Esophagus squamous epithelium (tissue), 5 donors: Measurements from ENCODE around the gene ATP2B3. TPM values are rescaled to one million over a fixed set of nuclear protein-coding genes. Genes with fewer than 3 reads are reported as not detected.

Source experiments
- DNase-seq: peaks from one replicate; lab custom pipeline; 2025; lab: John Stamatoyannopoulos, UW
- H3K27ac ChIP-seq, 4 donors: fragments of 200-600 bp; sonication (generic); one replicate each; pipeline ENCODE4 v1.5.1; 2016 to 2019; ENCODE audit warnings: mild to moderate bottlenecking in 1 of 4
- H3K27me3 ChIP-seq, 4 donors: fragments of 200-600 bp; sonication (generic); 1 replicate in 3 of 4; 2 replicates in 1 of 4; pipeline versions ENCODE4 v1.5.1 to v1.6.0; 2017 to 2021; ENCODE audit warnings: antibody characterized with exemption in 1 of 4
- H3K36me3 ChIP-seq, 3 donors: fragments of 200-600 bp; sonication (generic); one replicate each; pipeline ENCODE4 v1.5.1; 2016 to 2019
- H3K4me1 ChIP-seq, 3 donors: fragments of 200-600 bp; sonication (generic); one replicate each; pipeline ENCODE4 v1.5.1; 2017 to 2019
- H3K4me3 ChIP-seq, 4 donors: fragments of 200-600 bp; sonication (generic); 1 replicate in 3 of 4; 2 replicates in 1 of 4; pipeline ENCODE4 v1.5.1; 2016 to 2019; ENCODE audit warnings: mild to moderate bottlenecking in 2 of 4, moderate library complexity in 1 of 4
- H3K9me3 ChIP-seq, 3 donors: fragments of 200-600 bp; sonication (generic); one replicate each; pipeline ENCODE4 v1.5.1; 2016 to 2019
- CTCF ChIP-seq, 6 experiments: fragments of 450-650 bp in 4 of 6; fragments of 200-600 bp in 2 of 6; sonication (generic) in 2 of 6; IDR thresholded peaks; one replicate each; pipeline ENCODE4 v1.5.1; 2016 to 2019; ENCODE audit warnings: antibody characterized with exemption in 6 of 6, mild to moderate bottlenecking in 4 of 6, moderate library complexity in 4 of 6
- POLR2A ChIP-seq, 4 donors: fragments of 450-650 bp; IDR thresholded peaks; one replicate each; pipeline ENCODE4 v1.6.1; 2017; ENCODE audit warnings: antibody characterized with exemption in 4 of 4, mild to moderate bottlenecking in 4 of 4, moderate library complexity in 3 of 4
- WGBS, 2 donors: methylation state at CpG; one replicate each; pipeline ENCODE4 v1.1.5; 2018; 5-methylcytosine and 5-hydroxymethylcytosine counted together
- intact Hi-C: fragments of 100-400 bp; cut with DNase I; formaldehyde crosslinking; loops from one replicate; pipeline ENCODE4 v1.15.0; 2022
- total RNA-seq, 4 donors: library from RNA; depleted of rRNA; stranded (reverse); fragments of >200 nt; gene quantifications; one replicate each; pipeline ENCODE4 v1.1.0, GENCODE V29; 2016
- donor health status: DM: yes; HTN: yes; CAD: no.

ATP2B3 gene
- total RNA-seq, 4 donors from 2014 or later, result not detected

DNA sequence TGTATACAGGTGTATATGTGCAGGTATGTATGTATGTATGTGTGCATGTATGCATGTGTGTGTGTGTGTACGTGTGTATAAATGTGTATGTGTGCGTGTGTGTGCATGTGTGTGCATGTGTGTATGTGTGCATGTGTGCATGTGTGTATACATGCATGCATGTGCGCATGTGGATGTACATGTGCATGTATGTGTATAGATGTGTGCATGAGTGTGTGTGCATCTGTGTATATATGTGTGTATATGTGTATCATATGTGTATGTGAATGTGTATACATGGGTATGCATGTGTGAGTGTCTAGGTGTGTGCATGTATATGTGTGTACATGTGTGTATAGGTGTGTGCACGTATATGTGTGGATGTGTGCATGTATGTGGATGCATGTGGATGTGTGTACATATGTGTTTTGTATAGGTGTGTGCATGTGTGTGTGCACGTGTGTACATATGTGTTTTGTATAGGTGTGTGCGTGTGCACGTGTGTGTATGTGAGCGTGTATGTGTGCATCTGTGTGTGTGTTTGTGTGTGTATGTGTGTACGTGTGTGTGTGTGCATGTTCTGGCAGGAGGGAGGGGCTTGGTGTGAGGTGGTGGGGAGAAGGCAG is 16.7 kb upstream of the ATP2B3 start:
- Histone ChIP-seq H3K36me3 (no peaks in the 10 kb centered on the region), H3K27ac (no peak overlapping the region), H3K27me3 (peaks cover 0 to 7% (median 0%) of the 10 kb centered on the region in 4 donors), H3K4me1 (peaks cover 0 to 48% (median 4%) of the 10 kb centered on the region in 3 donors), H3K4me3 (no peak overlapping the region), H3K9me3 (no peaks in the 10 kb centered on the region)
- 89% methylated on average over 6 to 9 of the region's 9 CpGs for WGBS, 2 donors
- intact Hi-C loops, result loop anchor here (10.0 kb wide), 1 partner anchor 466 kb away; no protein-coding TSS in a partner anchor
- TF ChIP-seq CTCF (IDR thresholded peaks at IDR 0.05), result no peak
- no peak for TF ChIP-seq POLR2A (IDR thresholded peaks at IDR 0.05)
- no peak for DNase-seq

DNA sequence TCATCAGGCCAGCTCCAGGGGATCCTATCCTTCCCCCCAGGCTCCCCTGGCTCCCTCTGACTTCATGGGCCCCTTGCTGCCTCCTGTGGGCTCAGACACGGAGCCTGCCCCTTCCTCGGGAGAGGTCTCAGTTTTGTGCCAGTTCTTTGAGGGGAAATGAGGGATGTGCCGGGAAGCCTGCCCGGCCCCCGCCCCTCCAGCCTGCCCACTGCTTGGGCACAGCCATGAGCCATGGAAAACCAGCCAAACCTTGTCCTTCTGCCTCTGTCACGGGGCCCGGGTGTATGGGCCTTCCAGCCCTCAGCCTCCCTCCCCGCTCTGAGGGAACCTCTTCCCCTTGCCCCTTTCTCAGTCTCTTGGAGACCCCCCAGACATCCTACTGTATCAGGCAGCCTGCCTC is 15.9 kb upstream of the ATP2B3 start:
- peaks cover 0 to 40% (median 4%) of the 10 kb centered on the region in 3 donors for H3K4me1 ChIP-seq
- no peak overlapping the region for H3K4me3 ChIP-seq
- no peak overlapping the region for H3K27ac ChIP-seq
- TF ChIP-seq POLR2A (IDR thresholded peaks at IDR 0.05), result no peak
- no peak for TF ChIP-seq CTCF (IDR thresholded peaks at IDR 0.05)
- no peaks in the 10 kb centered on the region for H3K27me3 ChIP-seq
- no peak for DNase-seq
- H3K36me3 ChIP-seq, result no peaks in the 10 kb centered on the region
- no peaks in the 10 kb centered on the region for H3K9me3 ChIP-seq
- WGBS, 2 donors, result 20 to 92% methylated on average over 2 of the region's 8 CpGs
- intact Hi-C loops, result loop anchor here (10.0 kb wide), 1 partner anchor 467 kb away; no protein-coding TSS in a partner anchor

DNA sequence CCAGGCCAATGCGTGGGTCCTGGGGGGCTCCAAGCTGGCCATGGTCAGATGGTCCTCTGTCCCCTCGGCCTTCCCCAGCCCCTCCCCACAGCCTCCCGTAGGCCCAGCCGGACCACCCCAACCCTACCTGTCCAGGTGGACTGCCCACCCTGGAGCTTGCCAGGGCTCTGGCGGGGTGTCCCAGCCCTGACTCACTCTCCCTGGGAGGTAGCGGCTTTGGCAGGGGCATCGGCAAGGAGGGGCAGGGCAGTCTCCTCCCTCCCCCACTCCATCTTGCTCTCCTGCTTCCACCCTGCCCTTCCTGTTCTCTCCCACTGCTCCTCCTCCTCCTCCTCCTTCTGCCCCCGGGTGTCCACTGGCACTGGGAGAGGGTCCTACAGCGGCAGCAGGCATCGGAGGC is 15.3 kb upstream of the ATP2B3 start:
- TF ChIP-seq POLR2A (IDR thresholded peaks at IDR 0.05) (no peak), CTCF (IDR thresholded peaks at IDR 0.05) (no peak)
- Histone ChIP-seq H3K4me3 (peak overlapping the region in 1 of 4 donors; percentile 42), H3K27me3 (no peaks in the 10 kb centered on the region), H3K9me3 (no peaks in the 10 kb centered on the region), H3K4me1 (peaks cover 0 to 39% (median 4%) of the 10 kb centered on the region in 3 donors), H3K36me3 (no peaks in the 10 kb centered on the region), H3K27ac (no peak overlapping the region)
- intact Hi-C loops, result loop anchor here (10.0 kb wide), 1 partner anchor 467 kb away; no protein-coding TSS in a partner anchor
- no CpG with 5 or more reads among the region's 10 CpGs for WGBS, 2 donors
- no peak for DNase-seq

- no peak for TF ChIP-seq CTCF (IDR thresholded peaks at IDR 0.05)
- TF ChIP-seq POLR2A (IDR thresholded peaks at IDR 0.05), result no peak
- intact Hi-C loops, result loop anchor here (10.0 kb wide), 1 partner anchor 468 kb away; no protein-coding TSS in a partner anchor
- Histone ChIP-seq H3K4me3 (peak overlapping the region in 1 of 4 donors; percentile 42), H3K27me3 (no peaks in the 10 kb centered on the region), H3K27ac (no peak overlapping the region), H3K4me1 (peaks cover 0 to 44% (median 4%) of the 10 kb centered on the region in 3 donors), H3K36me3 (no peaks in the 10 kb centered on the region), H3K9me3 (no peaks in the 10 kb centered on the region)
- DNase-seq, result no peak
- no CpG with 5 or more reads among the region's 14 CpGs for WGBS, 2 donors
Observed at GRCh38 chrX:153502796-153503195, 14.6 kb upstream of the ATP2B3 start.

- no peak for TF ChIP-seq POLR2A (IDR thresholded peaks at IDR 0.05)
- TF ChIP-seq CTCF (IDR thresholded peaks at IDR 0.05), result no peak
- Histone ChIP-seq H3K36me3 (no peaks in the 10 kb centered on the region), H3K27ac (no peak overlapping the region), H3K4me1 (peaks cover 0 to 37% (median 3%) of the 10 kb centered on the region in 3 donors), H3K9me3 (no peaks in the 10 kb centered on the region), H3K27me3 (no peaks in the 10 kb centered on the region), H3K4me3 (no peak overlapping the region)
- 90% methylated on average over 8 of the region's 26 CpGs; no CpG with 5 or more reads in 1 of the 2 donors for WGBS, 2 donors
- DNase-seq, result no peak
- intact Hi-C loops, result loop anchor here (5.0 to 10.0 kb wide), 2 partner anchors 32 to 470 kb away; partner anchors contain the start of gene HAUS7
Observed at GRCh38 chrX:153504445-153505016, 12.9 kb upstream of the ATP2B3 start.
